ENCODE measurements around the gene SPATA13.
A peak's percentile ranks its signal among the peaks of the same experiment; 100 is the strongest.

Gene SPATA13

GRCh38 chr13:24142453-24142852 is 18.1 kb upstream of the SPATA13 start:
- no peak for DNase-seq

DNA sequence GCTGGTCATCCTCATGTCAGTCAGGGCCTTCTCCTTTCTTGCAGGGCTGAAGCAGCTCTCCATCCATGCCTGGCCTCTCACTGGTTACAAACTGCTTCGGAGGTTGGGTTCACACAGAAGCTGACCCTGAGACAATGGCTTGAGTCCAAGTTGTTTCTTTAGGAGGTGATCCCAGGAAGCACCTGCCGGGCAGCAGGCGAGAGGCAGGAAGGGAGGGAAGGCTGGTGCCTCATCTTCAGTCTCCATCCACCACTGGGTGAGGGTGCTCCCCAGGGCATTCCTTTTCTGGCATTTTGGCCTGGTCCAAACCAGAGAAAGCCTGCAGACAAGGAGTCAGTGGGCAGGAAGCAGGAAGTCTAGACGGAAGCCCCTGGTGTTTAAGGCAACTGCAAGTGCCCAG is 17.6 kb upstream of the SPATA13 start:
- no peak for DNase-seq

GRCh38 chr13:24145240-24145639 is 15.3 kb upstream of the SPATA13 start:
- peak; percentile 77 for DNase-seq

GRCh38 chr13:24145674-24146073 is 14.8 kb upstream of the SPATA13 start:
- no peak for DNase-seq

GRCh38 chr13:24146961-24147569 is 13.5 kb upstream of the SPATA13 start:
- DNase-seq, result no peak

GRCh38 chr13:24147570-24147963 is 13.0 kb upstream of the SPATA13 start:
- DNase-seq, result no peak

- DNase-seq, result peak; percentile 98
These were observed 11.9 kb upstream of the SPATA13 start for GRCh38 chr13:24148414-24149235.

GRCh38 chr13:24149246-24150032 is 11.1 kb upstream of the SPATA13 start:
- DNase-seq, result no peak

- no peak for DNase-seq
These were observed 9.9 kb upstream of the SPATA13 start for GRCh38 chr13:24150572-24150971.

DNA sequence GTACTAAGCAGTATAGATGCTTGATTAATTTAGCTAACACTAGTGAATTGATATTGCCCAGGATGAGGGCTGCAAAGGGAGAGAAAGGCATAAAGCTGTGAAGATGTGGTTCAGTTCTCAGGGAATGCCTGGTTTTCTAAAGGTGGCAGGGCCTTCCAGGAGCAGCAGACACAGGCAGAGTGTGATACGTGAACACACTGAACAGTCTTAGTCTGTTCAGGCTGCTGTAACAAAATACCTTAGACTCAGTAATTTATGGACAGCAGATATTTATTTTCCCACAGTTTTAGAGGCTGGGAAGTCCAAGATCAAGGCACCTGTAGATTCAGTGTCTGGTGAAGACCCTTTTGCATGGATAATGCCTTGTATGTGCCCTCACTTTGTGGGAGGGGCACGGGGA is 8.7 kb upstream of the SPATA13 start:
- no peak for DNase-seq

DNA sequence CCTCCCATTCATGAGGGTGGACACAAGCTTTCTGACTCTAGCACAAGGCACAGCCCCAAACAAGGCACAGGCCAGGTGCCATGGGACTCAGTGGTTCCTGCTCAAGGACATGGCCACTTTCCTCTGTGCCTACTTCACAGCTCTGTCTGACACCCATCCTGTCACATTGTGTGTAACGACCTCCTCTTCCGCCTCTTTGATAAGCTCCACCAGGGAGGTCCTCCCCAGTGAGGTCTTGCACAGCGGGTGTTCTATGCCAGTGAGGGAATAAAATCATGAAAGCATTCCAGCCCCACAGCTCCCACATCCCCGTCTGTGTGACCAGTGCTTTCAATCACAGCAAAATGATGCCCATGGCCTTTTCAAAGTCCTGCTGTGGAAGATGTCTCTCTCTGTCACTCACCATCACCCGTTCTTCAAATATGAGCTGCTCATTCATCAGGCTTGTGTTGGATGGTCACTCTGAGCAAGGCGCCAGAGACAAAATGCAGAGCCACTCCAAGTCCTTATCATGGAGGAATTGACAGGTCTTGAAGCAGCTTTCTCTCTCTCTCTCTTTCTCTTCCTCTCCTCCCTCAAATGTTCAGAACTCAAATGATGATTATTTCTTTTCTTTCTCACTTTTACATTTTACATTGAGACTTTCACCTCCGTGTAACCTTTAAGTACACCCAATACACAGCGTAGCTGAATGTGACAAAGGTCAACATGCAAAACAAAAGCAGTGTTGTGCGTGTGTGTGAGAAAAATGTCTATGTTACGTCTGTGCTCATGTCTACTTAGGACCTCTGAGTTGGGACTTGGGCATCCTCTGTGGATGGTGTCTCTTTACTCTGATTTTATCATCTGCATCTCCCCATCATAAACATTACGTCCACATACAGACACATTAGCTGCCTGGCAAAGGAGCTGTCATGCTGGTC is 8.0 kb upstream of the SPATA13 start:
- DNase-seq, result no peak

DNA sequence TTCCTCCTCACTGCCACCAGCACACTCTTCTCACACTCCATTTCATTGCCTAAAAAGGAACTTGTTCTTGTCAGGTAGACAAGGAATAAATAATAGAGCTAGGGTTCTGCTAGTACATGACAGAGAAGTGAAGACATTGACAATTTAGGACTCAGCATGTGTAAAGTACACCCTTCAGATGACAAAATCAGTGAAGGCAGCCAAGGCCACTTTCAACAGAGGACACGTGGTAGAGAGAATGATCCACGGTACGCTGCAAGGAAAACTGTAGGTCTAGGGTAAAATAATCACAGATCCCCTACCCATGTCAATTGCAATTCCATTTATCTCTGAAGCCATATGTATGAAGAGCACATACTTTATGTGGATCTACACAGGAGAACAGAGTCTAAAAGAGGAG is 7.2 kb upstream of the SPATA13 start:
- no peak for DNase-seq

DNA sequence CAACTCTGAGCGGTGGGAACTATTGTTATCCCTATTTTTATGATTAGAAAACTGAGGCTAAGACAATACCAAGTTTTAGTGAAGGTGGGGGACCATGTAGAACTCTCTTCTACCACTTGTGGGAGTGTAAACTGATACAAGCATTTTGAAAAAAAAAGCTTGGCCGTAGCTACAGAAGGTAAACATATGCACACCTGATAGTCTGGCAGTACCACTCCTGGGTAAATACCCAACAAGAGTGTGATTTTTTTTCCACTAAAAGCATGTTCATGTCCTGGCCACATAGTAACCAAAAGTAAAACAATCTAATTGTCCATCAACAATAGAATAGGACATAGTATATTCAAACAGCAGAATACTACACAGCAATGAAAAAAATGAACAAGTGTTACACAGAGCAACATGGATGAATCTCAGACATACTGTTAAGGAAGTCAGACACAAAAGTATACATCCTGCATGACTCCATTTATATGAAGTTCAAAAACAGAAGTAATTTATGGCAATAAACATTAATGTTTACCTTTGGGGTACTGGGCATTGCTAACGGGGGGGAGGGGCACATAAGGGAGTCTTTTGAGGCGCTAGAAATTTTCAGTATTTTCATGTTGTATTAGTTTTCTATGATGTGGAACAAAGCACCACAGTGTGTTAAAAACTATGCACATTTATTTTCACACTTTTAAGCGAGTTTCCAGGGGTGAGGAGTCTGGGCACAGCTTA is 6.4 kb upstream of the SPATA13 start:
- no peak for DNase-seq

- DNase-seq, result no peak
These were observed 1.2 kb upstream of the SPATA13 start for GRCh38 chr13:24159357-24159756.

- peak; percentile 62 for DNase-seq
These were observed 673 bp downstream of the SPATA13 start for GRCh38 chr13:24161010-24161775.

DNA sequence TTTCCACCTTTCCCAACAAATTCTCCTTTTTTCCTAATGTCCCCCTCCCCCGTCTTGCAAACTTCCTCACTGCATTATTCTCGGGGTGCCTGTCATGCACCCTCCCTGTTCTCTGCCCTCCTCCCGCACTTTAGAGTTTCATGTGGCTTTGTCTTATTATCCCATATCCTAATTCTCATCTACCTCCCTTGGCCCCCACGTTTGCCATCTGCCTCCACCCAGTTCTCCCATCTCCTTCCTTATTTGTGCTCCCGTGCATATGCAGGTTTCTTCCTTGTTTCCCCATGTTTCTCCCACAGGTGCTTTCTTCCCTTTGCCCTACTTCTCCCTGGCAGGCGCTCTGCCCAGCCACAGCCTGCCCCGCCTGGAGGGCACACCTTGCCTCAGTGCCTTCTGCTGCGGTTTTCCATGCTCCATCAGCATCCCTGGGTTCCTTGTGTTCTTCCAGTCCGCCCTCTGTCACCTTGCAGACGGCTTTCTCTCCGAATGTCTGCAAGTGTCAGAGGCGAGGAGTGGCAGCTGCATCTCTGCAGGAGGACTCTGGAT is 1.5 kb downstream of the SPATA13 start:
- no peak for DNase-seq

DNA sequence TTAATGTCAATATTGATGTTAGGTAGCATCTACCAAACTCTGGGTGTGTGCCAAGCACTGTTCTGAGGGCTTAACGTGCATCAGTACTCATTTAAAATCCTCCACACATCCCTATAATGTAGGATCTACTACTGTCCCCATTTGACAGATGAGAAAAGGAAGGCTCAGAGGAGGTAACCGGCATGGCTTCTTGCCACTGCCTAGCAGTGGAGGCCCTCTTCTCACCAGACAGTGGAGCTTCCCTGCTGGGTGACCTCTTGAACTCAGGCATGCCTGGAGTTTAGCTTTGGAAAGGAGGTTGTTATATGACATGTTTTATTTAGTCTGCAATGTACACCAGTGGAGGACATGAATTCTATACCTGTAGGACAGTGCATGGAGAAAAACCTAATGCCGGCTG is 2.1 kb downstream of the SPATA13 start:
- no peak for DNase-seq

- no peak for DNase-seq
These were observed 5.2 kb downstream of the SPATA13 start for GRCh38 chr13:24165746-24166145.

- no peak for DNase-seq
These were observed 6.0 kb downstream of the SPATA13 start for GRCh38 chr13:24166561-24166960.

GRCh38 chr13:24167666-24168391 is 7.3 kb downstream of the SPATA13 start:
- DNase-seq, result no peak

All from islet precursor cell (in vitro differentiated cells).